Measurements from ENCODE around the gene HDC. TPM values are rescaled to one million over a fixed set of nuclear protein-coding genes. Genes with fewer than 3 reads are reported as not detected.

HDC gene
- total RNA-seq, 6 donors from 2014 or later = 0.30 to 6.3 (median 3.4) TPM

DNA sequence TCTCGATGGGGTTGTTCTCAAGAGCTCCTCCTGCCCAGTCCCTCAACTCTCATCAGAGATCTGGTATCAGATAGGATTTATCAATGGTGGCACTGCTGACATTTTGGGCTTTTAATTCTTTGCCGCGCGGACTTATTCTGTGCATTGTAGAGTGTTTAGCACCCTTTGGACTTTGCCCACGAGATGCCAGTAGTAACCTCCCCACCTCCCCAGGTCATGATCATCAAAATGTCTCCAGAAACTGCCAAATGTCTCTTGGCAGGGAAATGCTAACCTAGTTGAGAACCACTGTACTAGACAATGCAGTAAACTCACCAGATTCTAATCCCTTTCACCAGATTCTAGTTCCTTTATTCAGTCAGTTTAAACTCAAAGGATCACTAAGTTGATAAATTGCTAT lies 59.5 kb downstream of the HDC start:
- TF ChIP-seq POLR2A (IDR thresholded peaks at IDR 0.05) = no peak
- no peak for TF ChIP-seq EP300 (IDR thresholded peaks at IDR 0.05)
- TF ChIP-seq, protein P1, sequence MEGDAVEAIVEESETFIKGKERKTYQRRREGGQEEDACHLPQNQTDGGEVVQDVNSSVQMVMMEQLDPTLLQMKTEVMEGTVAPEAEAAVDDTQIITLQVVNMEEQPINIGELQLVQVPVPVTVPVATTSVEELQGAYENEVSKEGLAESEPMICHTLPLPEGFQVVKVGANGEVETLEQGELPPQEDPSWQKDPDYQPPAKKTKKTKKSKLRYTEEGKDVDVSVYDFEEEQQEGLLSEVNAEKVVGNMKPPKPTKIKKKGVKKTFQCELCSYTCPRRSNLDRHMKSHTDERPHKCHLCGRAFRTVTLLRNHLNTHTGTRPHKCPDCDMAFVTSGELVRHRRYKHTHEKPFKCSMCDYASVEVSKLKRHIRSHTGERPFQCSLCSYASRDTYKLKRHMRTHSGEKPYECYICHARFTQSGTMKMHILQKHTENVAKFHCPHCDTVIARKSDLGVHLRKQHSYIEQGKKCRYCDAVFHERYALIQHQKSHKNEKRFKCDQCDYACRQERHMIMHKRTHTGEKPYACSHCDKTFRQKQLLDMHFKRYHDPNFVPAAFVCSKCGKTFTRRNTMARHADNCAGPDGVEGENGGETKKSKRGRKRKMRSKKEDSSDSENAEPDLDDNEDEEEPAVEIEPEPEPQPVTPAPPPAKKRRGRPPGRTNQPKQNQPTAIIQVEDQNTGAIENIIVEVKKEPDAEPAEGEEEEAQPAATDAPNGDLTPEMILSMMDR (IDR thresholded peaks at IDR 0.05) = no peak
- TF ChIP-seq POLR2AphosphoS5 (IDR thresholded peaks at IDR 0.05) = no peak
- DNase-seq (no peak), ATAC-seq (ENCODE audit: low FRiP score in 2 of 2) (no peak)
- H3K4me1 ChIP-seq = no peaks in the 10 kb centered on the region
- WGBS, 2 donors = 83 to 89% methylated on average over 5 of the region's 5 CpGs
- no peak overlapping the region for H3K27ac ChIP-seq
- no peaks in the 10 kb centered on the region for H3K36me3 ChIP-seq
- no peaks in the 10 kb centered on the region for H3K27me3 ChIP-seq
- no peak overlapping the region for H3K4me3 ChIP-seq
- no peaks in the 10 kb centered on the region for H3K9me3 ChIP-seq

DNA sequence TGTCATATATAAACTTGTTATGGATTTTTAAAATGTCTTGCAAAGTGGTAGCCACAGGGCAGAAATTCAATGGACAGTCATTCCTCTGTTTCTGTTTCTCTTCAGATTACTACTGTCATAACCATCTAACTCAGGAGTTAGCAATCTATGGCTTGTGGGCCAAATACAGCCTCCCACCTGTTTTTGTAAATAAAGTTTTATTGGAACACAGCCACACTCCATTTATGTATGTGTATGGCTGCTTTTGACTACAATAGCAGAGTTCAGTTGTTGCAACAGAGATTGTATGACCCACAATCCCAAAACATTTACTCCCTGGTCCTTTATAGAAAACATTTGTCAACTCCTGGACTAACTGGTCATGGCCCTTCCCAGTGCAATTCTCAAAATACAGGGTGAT lies 63.5 kb downstream of the HDC start:
- Histone ChIP-seq H3K27ac (no peak overlapping the region), H3K27me3 (no peaks in the 10 kb centered on the region), H3K36me3 (no peaks in the 10 kb centered on the region), H3K4me1 (no peaks in the 10 kb centered on the region), H3K4me3 (no peak overlapping the region), H3K9me3 (no peaks in the 10 kb centered on the region)
- no peak for DNase-seq
- no peak for TF ChIP-seq POLR2AphosphoS5 (IDR thresholded peaks at IDR 0.05)
- TF ChIP-seq POLR2A (IDR thresholded peaks at IDR 0.05) = no peak
- TF ChIP-seq EP300 (IDR thresholded peaks at IDR 0.05) = no peak
- ATAC-seq (ENCODE audit: low FRiP score in 2 of 2) = no peak

DNA sequence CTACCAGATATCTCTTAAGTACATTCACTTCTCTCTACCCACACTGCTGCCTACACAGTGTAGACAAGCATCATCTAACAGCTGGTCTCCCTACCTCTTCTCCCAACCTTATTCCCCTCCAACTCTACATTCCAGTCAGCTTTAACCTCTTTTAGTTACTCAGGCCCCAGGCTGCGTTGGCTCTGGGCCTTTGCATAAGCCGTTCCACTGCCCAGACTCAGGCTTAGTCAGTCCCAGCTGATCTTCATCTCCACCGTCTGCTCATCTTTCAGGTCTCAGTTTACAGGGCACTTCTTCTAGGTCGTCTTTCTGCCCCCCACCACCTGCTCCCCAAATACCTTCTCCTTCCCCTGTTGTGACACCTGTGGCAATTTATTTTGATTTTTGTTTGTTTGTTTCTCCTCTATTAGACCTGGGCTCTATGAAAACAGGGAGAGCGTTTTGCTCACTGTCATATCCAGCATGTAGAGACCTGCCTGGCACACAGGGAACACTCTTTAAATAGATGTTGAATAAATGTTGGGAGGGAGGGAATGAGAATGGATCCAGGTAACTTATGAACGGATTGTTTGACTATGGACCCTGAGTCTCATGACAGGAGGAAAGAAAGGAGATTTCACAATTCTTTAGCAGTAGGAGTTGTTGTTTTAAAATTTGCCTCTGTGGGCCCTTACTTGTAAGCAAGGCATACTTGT lies 72.5 kb downstream of the HDC start:
- Histone ChIP-seq H3K4me3 (no peak overlapping the region), H3K27me3 (no peaks in the 10 kb centered on the region), H3K4me1 (no peaks in the 10 kb centered on the region), H3K36me3 (no peaks in the 10 kb centered on the region), H3K9me3 (no peaks in the 10 kb centered on the region), H3K27ac (no peak overlapping the region)
- no peak for DNase-seq
- no peak for TF ChIP-seq EP300 (IDR thresholded peaks at IDR 0.05)
- TF ChIP-seq, protein P1 (IDR thresholded peaks at IDR 0.05) = no peak
- TF ChIP-seq POLR2AphosphoS5 (IDR thresholded peaks at IDR 0.05) = no peak
- no peak for TF ChIP-seq POLR2A (IDR thresholded peaks at IDR 0.05)
- no peak for ATAC-seq (ENCODE audit: low FRiP score in 2 of 2)
- 84 to 87% methylated on average over 6 of the region's 6 CpGs for WGBS, 2 donors

DNA sequence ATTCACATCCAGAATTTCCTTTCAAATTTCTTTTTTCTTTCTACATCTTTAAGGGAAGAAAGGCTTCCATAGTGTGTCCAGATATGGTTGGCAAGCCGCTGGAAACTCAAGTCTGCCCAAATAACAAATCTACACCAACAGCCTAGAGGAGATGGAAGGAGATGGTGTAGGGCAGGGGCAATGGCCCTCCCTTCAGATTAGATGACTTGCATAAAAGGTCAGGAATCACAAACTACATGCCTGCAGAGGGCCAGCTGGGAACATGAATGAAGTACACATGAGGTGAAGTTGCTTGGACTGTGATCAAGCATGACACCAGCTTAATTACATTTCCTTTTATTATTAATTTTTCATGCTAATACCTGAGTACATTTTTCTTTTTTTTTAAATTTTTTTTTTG lies 73.4 kb downstream of the HDC start:
- DNase-seq (no peak), ATAC-seq (ENCODE audit: low FRiP score in 2 of 2) (no peak)
- Histone ChIP-seq H3K36me3 (no peaks in the 10 kb centered on the region), H3K4me3 (no peak overlapping the region), H3K9me3 (no peaks in the 10 kb centered on the region), H3K27ac (no peak overlapping the region), H3K27me3 (no peaks in the 10 kb centered on the region), H3K4me1 (no peaks in the 10 kb centered on the region)
- WGBS, 2 donors = 88 to 100% methylated on average over 1 of the region's 1 CpG
- TF ChIP-seq EP300 (IDR thresholded peaks at IDR 0.05) = no peak

Small RNAs within 50 kb of the gene (small RNA-seq; reads per million reads assigned to genes)
- gene RF00019 = 0 reads per million in 4 donors

Other genes with a start within 250 kb of the HDC start
- gene ATP8B4, start 146.5 kb downstream of the HDC start, total RNA-seq = 1 to 10 TPM; 2.2 to 9.4 (median 5.4) TPM
- 10 to 100 TPM in 1 of 6 donors, 1 to 10 TPM in 4, under 1 TPM in 1; 0.66 to 18.2 (median 2.5) TPM for gene SLC27A2, start 83.5 kb downstream of the HDC start, total RNA-seq
- 10 to 100 TPM in 4 of 6 donors, 1 to 10 TPM in 2; 7.3 to 22.5 (median 14.4) TPM for gene GABPB1, start 89.5 kb upstream of the HDC start, total RNA-seq
- 10 to 100 TPM; 21.8 to 65.4 (median 53.2) TPM for gene USP8, start 158.7 kb upstream of the HDC start, total RNA-seq

All from upper lobe of left lung (tissue), 6 donors.